Neural crest cell (in vitro differentiated cells): Measurements from ENCODE around the gene DISP2. TPM values are rescaled to one million over a fixed set of nuclear protein-coding genes. Genes with fewer than 3 reads are reported as not detected.

ENCODE experiments used
- DNase-seq: peaks from one replicate; pipeline ENCODE4 v3.0.0; 2021; ENCODE audit warnings: low read depth, mixed read lengths, low spot score
- H3K27ac Mint-ChIP-seq: one replicate; pipeline ENCODE4 v1.8.0; 2021; ENCODE audit warnings: mild to moderate bottlenecking, mixed read lengths; ENCODE audit not compliant: unreplicated experiment
- H3K27me3 Mint-ChIP-seq: 2 replicates; pipeline ENCODE4 v1.8.0; 2021; ENCODE audit warnings: low read depth, mild to moderate bottlenecking, mixed read lengths
- H3K36me3 Mint-ChIP-seq: 2 replicates; pipeline ENCODE4 v1.8.0; 2021; ENCODE audit warnings: low read depth, mild to moderate bottlenecking, mixed read lengths
- H3K4me1 Mint-ChIP-seq: 2 replicates; pipeline ENCODE4 v1.8.0; 2021; ENCODE audit warnings: mixed read lengths
- H3K4me3 Mint-ChIP-seq: one replicate; pipeline ENCODE4 v1.8.0; 2021; ENCODE audit warnings: mild to moderate bottlenecking, mixed read lengths
- H3K9me3 Mint-ChIP-seq: 2 replicates; pipeline ENCODE4 v1.8.0; 2021; ENCODE audit warnings: mixed read lengths
- total RNA-seq: library from RNA; stranded (reverse); gene quantifications from 2 replicates; pipeline ENCODE4 v1.2.1, GENCODE V29; 2021
- TF ChIP-seq, protein P1 (sequence below): fragments of 200-600 bp; sonication (generic); conservative IDR thresholded peaks from 2 replicates; pipeline ENCODE4 v1.5.0; 2021; ENCODE audit warnings: antibody characterized with exemption, mild to moderate bottlenecking

DISP2 gene
- total RNA-seq, 1 donor from 2014 or later: 3.1 TPM

DNA sequence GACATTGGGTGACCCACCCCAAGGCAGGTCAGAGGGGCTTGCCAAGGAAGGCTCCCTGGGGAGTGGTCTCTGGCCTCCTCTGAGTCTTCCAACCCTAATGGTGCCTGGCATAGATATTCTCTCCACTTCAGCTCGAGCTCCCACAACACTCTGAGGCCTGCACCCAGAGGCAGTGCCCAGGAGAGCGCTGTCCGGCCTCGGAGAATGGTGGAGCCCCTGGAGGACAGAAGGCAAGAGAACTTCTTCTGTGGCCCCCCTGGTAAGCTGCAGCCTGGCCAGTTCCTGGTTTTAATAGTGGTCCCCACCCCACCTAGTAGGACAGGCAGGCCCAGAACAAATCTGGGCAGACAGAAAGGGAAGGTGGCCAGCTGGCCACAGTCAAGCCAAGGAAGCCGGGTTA is 7.0 kb downstream of the DISP2 start:
- H3K4me1 Mint-ChIP-seq: peaks cover 4% of the 10 kb centered on the region
- no peak for DNase-seq
- H3K4me3 Mint-ChIP-seq: no peak overlapping the region
- peaks cover 36% of the 10 kb centered on the region for H3K27me3 Mint-ChIP-seq
- H3K27ac Mint-ChIP-seq: no peak overlapping the region
- no peaks in the 10 kb centered on the region for H3K9me3 Mint-ChIP-seq
- H3K36me3 Mint-ChIP-seq: no peaks in the 10 kb centered on the region
- TF ChIP-seq, protein P1, sequence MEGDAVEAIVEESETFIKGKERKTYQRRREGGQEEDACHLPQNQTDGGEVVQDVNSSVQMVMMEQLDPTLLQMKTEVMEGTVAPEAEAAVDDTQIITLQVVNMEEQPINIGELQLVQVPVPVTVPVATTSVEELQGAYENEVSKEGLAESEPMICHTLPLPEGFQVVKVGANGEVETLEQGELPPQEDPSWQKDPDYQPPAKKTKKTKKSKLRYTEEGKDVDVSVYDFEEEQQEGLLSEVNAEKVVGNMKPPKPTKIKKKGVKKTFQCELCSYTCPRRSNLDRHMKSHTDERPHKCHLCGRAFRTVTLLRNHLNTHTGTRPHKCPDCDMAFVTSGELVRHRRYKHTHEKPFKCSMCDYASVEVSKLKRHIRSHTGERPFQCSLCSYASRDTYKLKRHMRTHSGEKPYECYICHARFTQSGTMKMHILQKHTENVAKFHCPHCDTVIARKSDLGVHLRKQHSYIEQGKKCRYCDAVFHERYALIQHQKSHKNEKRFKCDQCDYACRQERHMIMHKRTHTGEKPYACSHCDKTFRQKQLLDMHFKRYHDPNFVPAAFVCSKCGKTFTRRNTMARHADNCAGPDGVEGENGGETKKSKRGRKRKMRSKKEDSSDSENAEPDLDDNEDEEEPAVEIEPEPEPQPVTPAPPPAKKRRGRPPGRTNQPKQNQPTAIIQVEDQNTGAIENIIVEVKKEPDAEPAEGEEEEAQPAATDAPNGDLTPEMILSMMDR: no peak

DNA sequence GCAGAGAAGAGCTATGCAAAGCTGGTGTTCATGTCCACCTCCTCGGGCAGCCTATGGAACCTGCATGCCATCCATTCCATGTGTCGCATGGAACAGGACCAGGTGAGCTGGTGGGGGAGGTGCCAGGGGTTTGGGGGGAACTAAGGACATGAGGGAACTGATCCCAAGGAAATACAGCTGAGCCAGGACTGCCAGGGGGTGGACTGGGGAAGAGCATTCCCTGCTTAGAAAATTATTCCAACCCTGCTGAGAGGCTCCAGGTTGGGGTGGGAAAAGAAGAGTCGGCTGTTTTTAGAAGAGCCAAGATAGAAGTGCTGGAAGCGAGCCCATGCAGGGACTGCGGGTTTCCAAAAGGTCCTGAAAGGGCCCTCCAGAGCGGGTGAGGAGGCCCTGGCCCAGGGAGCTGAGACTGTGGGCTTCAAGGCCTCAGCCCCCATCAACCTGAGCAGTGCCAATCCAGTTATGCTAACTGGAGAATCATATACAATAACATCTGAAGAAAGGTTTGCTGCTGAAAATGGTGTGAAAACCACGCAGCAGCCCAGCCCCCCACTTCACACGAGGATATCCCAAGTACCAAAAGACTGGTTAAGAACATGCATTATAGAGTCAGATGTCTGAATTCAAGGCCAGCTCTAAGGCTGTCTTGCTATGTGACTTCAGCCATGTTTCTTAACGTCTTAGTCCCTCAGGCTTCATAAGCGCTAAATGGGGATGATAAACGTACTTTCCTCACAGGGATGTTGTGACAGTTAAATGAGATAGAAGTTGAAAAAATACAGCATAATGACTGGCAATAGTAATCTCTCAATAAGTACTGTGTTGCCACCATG is 7.8 kb downstream of the DISP2 start:
- Mint-ChIP-seq H3K27ac (no peak overlapping the region), H3K4me3 (no peak overlapping the region), H3K9me3 (no peaks in the 10 kb centered on the region), H3K4me1 (peaks cover 4% of the 10 kb centered on the region), H3K27me3 (peaks cover 31% of the 10 kb centered on the region), H3K36me3 (no peaks in the 10 kb centered on the region)
- DNase-seq: no peak
- TF ChIP-seq, protein P1: no peak

DNA sequence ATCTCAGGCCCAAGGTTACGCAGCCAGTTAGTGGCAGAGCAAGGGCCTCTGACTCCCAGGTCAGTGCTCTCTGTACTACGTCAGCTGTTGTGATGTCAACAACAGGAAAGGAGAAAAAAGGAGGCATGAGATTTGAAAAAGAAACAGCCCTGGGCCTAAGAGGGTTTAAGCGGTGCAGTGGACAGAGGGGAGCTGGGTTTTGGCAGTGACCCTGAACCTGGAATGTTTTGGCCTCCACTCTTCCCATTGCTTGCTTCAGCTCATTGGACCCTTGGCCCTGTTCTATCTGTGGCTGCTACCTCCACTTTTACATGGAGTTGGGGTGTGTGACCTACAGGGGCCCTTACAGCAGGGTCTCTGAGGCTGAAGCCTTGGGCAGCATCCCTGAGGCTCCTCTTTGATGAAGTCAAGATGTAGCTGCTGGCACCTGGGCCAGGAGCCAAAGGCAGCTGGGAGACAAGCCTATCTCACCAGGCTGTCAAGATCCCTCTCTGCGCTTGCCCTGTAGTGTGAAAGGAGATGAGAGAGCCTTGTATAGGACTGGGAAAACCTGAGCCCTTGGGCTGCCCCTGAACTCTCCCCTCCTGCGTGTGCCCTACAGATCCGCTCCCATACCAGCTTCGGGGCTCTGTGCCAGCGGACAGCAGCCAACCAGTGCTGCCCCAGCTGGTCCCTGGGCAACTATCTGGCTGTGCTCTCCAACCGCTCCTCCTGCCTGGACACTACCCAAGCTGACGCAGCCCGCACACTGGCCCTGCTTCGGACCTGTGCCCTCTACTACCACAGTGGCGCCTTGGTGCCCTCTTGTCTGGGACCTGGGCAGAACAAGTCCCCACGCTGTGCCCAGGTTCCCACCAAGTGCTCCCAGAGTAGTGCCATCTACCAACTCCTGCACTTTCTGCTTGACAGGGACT is 8.7 kb downstream of the DISP2 start:
- DNase-seq: no peak
- H3K4me1 Mint-ChIP-seq: peaks cover 4% of the 10 kb centered on the region
- H3K27ac Mint-ChIP-seq: no peak overlapping the region
- no peak overlapping the region for H3K4me3 Mint-ChIP-seq
- H3K36me3 Mint-ChIP-seq: no peaks in the 10 kb centered on the region
- H3K27me3 Mint-ChIP-seq: peaks cover 29% of the 10 kb centered on the region
- no peaks in the 10 kb centered on the region for H3K9me3 Mint-ChIP-seq
- TF ChIP-seq, protein P1: no peak

DNA sequence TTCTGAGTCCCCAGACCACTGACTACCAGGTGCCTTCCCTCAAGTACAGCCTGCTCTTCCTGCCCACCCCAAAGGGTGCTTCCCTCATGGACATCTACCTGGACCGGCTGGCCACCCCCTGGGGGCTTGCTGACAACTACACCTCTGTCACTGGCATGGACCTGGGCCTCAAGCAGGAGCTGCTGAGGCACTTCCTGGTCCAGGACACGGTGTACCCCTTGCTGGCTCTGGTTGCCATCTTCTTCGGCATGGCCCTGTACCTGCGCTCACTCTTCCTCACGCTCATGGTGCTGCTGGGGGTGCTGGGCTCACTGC is 9.3 kb downstream of the DISP2 start:
- H3K4me1 Mint-ChIP-seq: peaks cover 4% of the 10 kb centered on the region
- no peaks in the 10 kb centered on the region for H3K36me3 Mint-ChIP-seq
- H3K27ac Mint-ChIP-seq: no peak overlapping the region
- H3K9me3 Mint-ChIP-seq: no peaks in the 10 kb centered on the region
- H3K27me3 Mint-ChIP-seq: peaks cover 28% of the 10 kb centered on the region
- no peak for DNase-seq
- TF ChIP-seq, protein P1: no peak
- H3K4me3 Mint-ChIP-seq: no peak overlapping the region

DNA sequence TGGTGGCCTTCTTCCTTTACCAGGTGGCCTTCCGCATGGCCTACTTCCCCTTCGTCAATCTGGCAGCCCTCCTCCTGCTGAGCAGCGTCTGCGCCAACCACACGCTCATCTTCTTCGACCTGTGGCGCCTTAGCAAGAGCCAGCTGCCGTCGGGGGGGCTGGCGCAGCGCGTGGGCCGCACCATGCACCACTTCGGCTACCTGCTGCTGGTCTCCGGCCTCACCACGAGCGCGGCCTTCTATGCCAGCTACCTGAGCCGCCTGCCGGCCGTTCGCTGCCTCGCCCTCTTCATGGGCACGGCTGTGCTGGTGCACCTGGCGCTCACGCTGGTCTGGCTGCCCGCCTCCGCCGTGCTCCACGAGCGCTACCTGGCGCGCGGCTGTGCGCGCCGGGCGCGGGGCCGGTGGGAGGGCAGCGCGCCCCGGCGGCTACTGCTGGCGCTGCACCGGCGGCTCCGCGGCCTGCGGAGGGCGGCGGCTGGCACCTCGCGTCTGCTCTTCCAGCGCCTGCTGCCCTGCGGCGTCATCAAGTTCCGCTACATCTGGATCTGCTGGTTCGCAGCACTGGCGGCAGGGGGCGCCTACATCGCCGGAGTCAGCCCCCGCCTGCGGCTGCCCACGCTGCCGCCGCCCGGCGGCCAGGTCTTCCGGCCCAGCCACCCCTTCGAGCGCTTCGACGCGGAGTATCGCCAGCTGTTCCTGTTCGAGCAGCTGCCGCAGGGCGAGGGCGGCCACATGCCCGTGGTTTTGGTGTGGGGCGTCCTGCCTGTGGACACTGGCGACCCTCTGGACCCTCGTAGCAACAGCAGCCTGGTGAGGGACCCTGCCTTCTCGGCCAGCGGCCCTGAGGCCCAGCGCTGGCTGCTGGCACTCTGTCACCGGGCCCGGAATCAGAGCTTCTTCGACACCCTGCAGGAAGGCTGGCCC is 9.9 kb downstream of the DISP2 start:
- Mint-ChIP-seq H3K9me3 (no peaks in the 10 kb centered on the region), H3K27me3 (peaks cover 27% of the 10 kb centered on the region), H3K4me1 (peaks cover 4% of the 10 kb centered on the region), H3K36me3 (no peaks in the 10 kb centered on the region), H3K4me3 (no peak overlapping the region), H3K27ac (no peak overlapping the region)
- peak; percentile 80 for DNase-seq
- TF ChIP-seq, protein P1: peak; percentile 85
